ENCODE results near the gene OR9Q1.

Gene OR9Q1

GRCh38 chr11:58034471-58034870 is 10.8 kb downstream of the OR9Q1 start:
- DNase-seq (ENCODE audit: low spot score): no peak

- no peak for DNase-seq (ENCODE audit: low spot score)
Observed at GRCh38 chr11:58039589-58039988, 15.9 kb downstream of the OR9Q1 start.

GRCh38 chr11:58043379-58043778 is 19.7 kb downstream of the OR9Q1 start:
- DNase-seq (ENCODE audit: low spot score): no peak

GRCh38 chr11:58046231-58046630 is 22.6 kb downstream of the OR9Q1 start:
- DNase-seq (ENCODE audit: low spot score): no peak

GRCh38 chr11:58047818-58048217 is 24.1 kb downstream of the OR9Q1 start:
- DNase-seq (ENCODE audit: low spot score): no peak

GRCh38 chr11:58055806-58056401 is 32.2 kb downstream of the OR9Q1 start:
- no peak for DNase-seq (ENCODE audit: low spot score)

GRCh38 chr11:58057481-58057880 is 33.8 kb downstream of the OR9Q1 start:
- DNase-seq (ENCODE audit: low spot score): no peak

- DNase-seq (ENCODE audit: low spot score): no peak
Observed at GRCh38 chr11:58058276-58059006, 34.8 kb downstream of the OR9Q1 start.

GRCh38 chr11:58059007-58059350 is 35.3 kb downstream of the OR9Q1 start:
- DNase-seq (ENCODE audit: low spot score): no peak

- DNase-seq (ENCODE audit: low spot score): no peak
Observed at GRCh38 chr11:58060535-58060934, 36.9 kb downstream of the OR9Q1 start.

GRCh38 chr11:58060939-58061672 is 37.4 kb downstream of the OR9Q1 start:
- DNase-seq (ENCODE audit: low spot score): no peak

GRCh38 chr11:58061813-58062212 is 38.1 kb downstream of the OR9Q1 start:
- DNase-seq (ENCODE audit: low spot score): no peak

- no peak for DNase-seq (ENCODE audit: low spot score)
Observed at GRCh38 chr11:58067685-58068084, 44.0 kb downstream of the OR9Q1 start.

GRCh38 chr11:58068655-58069054 is 45.0 kb downstream of the OR9Q1 start:
- DNase-seq (ENCODE audit: low spot score): no peak

- no peak for DNase-seq (ENCODE audit: low spot score)
Observed at GRCh38 chr11:58070585-58070984, 46.9 kb downstream of the OR9Q1 start.

- DNase-seq (ENCODE audit: low spot score): no peak
Observed at GRCh38 chr11:58075781-58076180, 52.1 kb downstream of the OR9Q1 start.

GRCh38 chr11:58086528-58086927 is 62.8 kb downstream of the OR9Q1 start:
- no peak for DNase-seq (ENCODE audit: low spot score)

- DNase-seq (ENCODE audit: low spot score): no peak
Observed at GRCh38 chr11:58097437-58097836, 73.8 kb downstream of the OR9Q1 start.

GRCh38 chr11:58121096-58121495 is 97.4 kb downstream of the OR9Q1 start:
- no peak for DNase-seq (ENCODE audit: low spot score)

GRCh38 chr11:58125469-58125868 is 101.8 kb downstream of the OR9Q1 start, which contains the start of gene OR9I1:
TSS of gene OR9I1 (minus strand) at chr11:58125530. CDS start at chr11:58119444, 6,086 bp downstream.
- DNase-seq (ENCODE audit: low spot score): no peak

GRCh38 chr11:58127350-58127749 is 103.7 kb downstream of the OR9Q1 start:
- DNase-seq (ENCODE audit: low spot score): no peak

GRCh38 chr11:58133309-58134076 is 109.8 kb downstream of the OR9Q1 start:
- no peak for DNase-seq (ENCODE audit: low spot score)
